C4-2B (cell line): Measurements from ENCODE around the gene PHF2.

Experiments used
- H3K27ac ChIP-seq: fragments of 450-650 bp; 2 replicates; pipeline ENCODE4 v1.5.1; 2017
- CTCF ChIP-seq: fragments of 450-650 bp; conservative IDR thresholded peaks from 2 replicates; pipeline ENCODE4 v1.5.1; 2017; ENCODE audit warnings: mild to moderate bottlenecking
- ZFX ChIP-seq: fragments of 450-650 bp; IDR thresholded peaks from 2 replicates; pipeline ENCODE4 v1.6.1; 2017

The PHF2 gene

GRCh38 chr9:93587651-93588347 is 11.4 kb downstream of the PHF2 start:
- H3K27ac ChIP-seq, result no peak overlapping the region
- TF ChIP-seq CTCF (no peak), ZFX (no peak)

GRCh38 chr9:93588641-93589609 is 12.5 kb downstream of the PHF2 start:
- H3K27ac ChIP-seq, result no peak overlapping the region
- TF ChIP-seq CTCF, result no peak
- no peak for TF ChIP-seq ZFX

GRCh38 chr9:93589688-93590087 is 13.3 kb downstream of the PHF2 start:
- no peak for TF ChIP-seq CTCF
- no peak for TF ChIP-seq ZFX
- no peak overlapping the region for H3K27ac ChIP-seq

- no peak overlapping the region for H3K27ac ChIP-seq
- TF ChIP-seq CTCF (no peak), ZFX (no peak)
These were observed 14.3 kb downstream of the PHF2 start for GRCh38 chr9:93590609-93591234.

- no peak overlapping the region for H3K27ac ChIP-seq
- TF ChIP-seq ZFX, result no peak
- no peak for TF ChIP-seq CTCF
These were observed 15.1 kb downstream of the PHF2 start for GRCh38 chr9:93591301-93592007.

- no peak overlapping the region for H3K27ac ChIP-seq
These were observed 15.7 kb downstream of the PHF2 start for GRCh38 chr9:93592008-93592642.

More at GRCh38 chr9:93592008-93592642, 15.7 kb downstream of the PHF2 start:
- TF ChIP-seq ZFX, result no peak
- no peak for TF ChIP-seq CTCF
